Hepatocyte (in vitro differentiated cells): ENCODE measurements around the gene MDM2.
"Not testable (repeated sequence)": the region's sequence is repeated elsewhere in the genome, so short reads cannot be mapped to it uniquely, and the experiment has no call there.

Source experiments
- CTCF ChIP-seq: fragments of 200-600 bp; sonication (generic); IDR thresholded peaks from 2 replicates; pipeline ENCODE4 v1.5.1; 2016; ENCODE audit warnings: antibody characterized with exemption, mild to moderate bottlenecking; ENCODE audit not compliant: poor library complexity
- EZH2 ChIP-seq: fragments of 200-600 bp; sonication (generic); IDR thresholded peaks from 2 replicates; pipeline ENCODE4 v1.6.1; 2016; ENCODE audit warnings: antibody characterized with exemption, mild to moderate bottlenecking, borderline replicate concordance

GRCh38 chr12:68802911-68803651, 4.9 kb upstream of the MDM2 start:
- not testable (repeated sequence) for TF ChIP-seq CTCF, EZH2
